ENCODE results near the gene AHCYL1. TPM values are rescaled to one million over a fixed set of nuclear protein-coding genes. Genes with fewer than 3 reads are reported as not detected.

Gene AHCYL1
- total and polyA plus RNA-seq, 2 of the 8 experiments (the other 6 are each of a cell fraction or from before 2014, with no cell fraction given): 64.5 to 95.9 TPM

GRCh38 chr1:110005971-110006370, 21.4 kb downstream of the AHCYL1 start:
- no peak overlapping the region for H3K4me2 ChIP-seq (ENCODE audit: insufficient read depth in 1 of 2, low read depth in 2 of 2, low read length in 2 of 2)
- FAIRE-seq: no peak
- H3K27ac ChIP-seq (ENCODE audit: low read depth, low read length): no peak overlapping the region

More at GRCh38 chr1:110005971-110006370, 21.4 kb downstream of the AHCYL1 start:
- H4K20me1 ChIP-seq (replicated peaks in 1 of 2; ENCODE audit: control insufficient read depth in 1 of 2, insufficient read depth in 2 of 2, low read length in 2 of 2): peaks cover 0 to 3% of the 10 kb centered on the region in 2 experiments
- no peak for TF ChIP-seq POLR2AphosphoS5 (IDR thresholded peaks at IDR 0.05; ENCODE audit: low read depth, low read length)
- TF ChIP-seq ATF2 (IDR thresholded peaks at IDR 0.05; ENCODE audit: low read length): no peak
- no peak for TF ChIP-seq GTF2F1 (IDR thresholded peaks at IDR 0.05; ENCODE audit: borderline replicate concordance, low read depth, low read length)
- no peak for TF ChIP-seq TCF12 (IDR thresholded peaks at IDR 0.05; ENCODE audit: low read depth, low read length)
- TF ChIP-seq BACH1 (IDR thresholded peaks at IDR 0.05; ENCODE audit: low read length): no peak
- TF ChIP-seq MAFK (IDR thresholded peaks at IDR 0.05; ENCODE audit: low read depth, low read length): no peak
- TF ChIP-seq CHD2 (IDR thresholded peaks at IDR 0.05; ENCODE audit: low read length): no peak
- TF ChIP-seq CTCF (IDR thresholded peaks at IDR 0.05; ENCODE audit: control extremely low read depth in 1 of 3, insufficient read depth in 1 of 3, low read depth in 1 of 3, low read length in 3 of 3): no peak
- TF ChIP-seq SP2 (IDR thresholded peaks at IDR 0.05; ENCODE audit: low read length): no peak
- H4K91ac ChIP-seq (replicated peaks; ENCODE audit: insufficient read length, low read length): no peak overlapping the region
- H4K5ac ChIP-seq (ENCODE audit: insufficient read length, low read depth, low read length): no peak overlapping the region
- H2BK20ac ChIP-seq (ENCODE audit: low read length): no peak overlapping the region
- CTCF ChIA-PET (ENCODE audit: partially characterized antibody): interaction anchor here (0.5 to 3.4 kb wide), 6 partner anchors 21 to 232 kb away, joined by 3 to 23 read pairs (median 8); partner anchors contain the start of gene AHCYL1
- peaks cover 9 to 25% (median 19%) of the 10 kb centered on the region in 4 experiments; a peak in 6 of 7 replicates for H3K4me1 ChIP-seq (replicated peaks in 1 of 4; ENCODE audit: control insufficient read depth in 3 of 4, insufficient read depth in 4 of 4, low read length in 3 of 4)
- H2AFZ ChIP-seq (ENCODE audit: low read length): no peak overlapping the region
- POLR2A ChIA-PET (ENCODE audit: partially characterized antibody): interaction anchor here (0.8 to 2.1 kb wide), 3 partner anchors 10 to 113 kb away, joined by 3 to 12 read pairs (median 3); partner anchors contain the start of gene AHCYL1
- H2BK120ac ChIP-seq (replicated peaks; ENCODE audit: low read depth, low read length): no peak overlapping the region
- no peak overlapping the region for H3K18ac ChIP-seq (ENCODE audit: extremely low read depth, low read length)
- H3K23me2 ChIP-seq (ENCODE audit: low read depth, low read length): no peaks in the 10 kb centered on the region
- no peak overlapping the region for H3K9ac ChIP-seq (replicated peaks in 1 of 4; ENCODE audit: extremely low read depth in 1 of 4, low read depth in 3 of 4, low read length in 3 of 4)
- no peaks in the 10 kb centered on the region for H3K27me3 ChIP-seq (replicated peaks in 1 of 4; ENCODE audit: control insufficient read depth in 3 of 4, extremely low read depth in 1 of 4, insufficient read depth in 3 of 4, low read length in 3 of 4)
- H2BK5ac ChIP-seq (ENCODE audit: low read depth, low read length): no peak overlapping the region
- peaks cover 0 to 40% of the 10 kb centered on the region in 2 experiments; a peak in 2 of 4 replicates for H3K79me2 ChIP-seq (ENCODE audit: control insufficient read depth in 1 of 2, insufficient read depth in 2 of 2, low read length in 2 of 2)
- no peak overlapping the region for H3K14ac ChIP-seq (ENCODE audit: insufficient read length)
- H3K56ac ChIP-seq (replicated peaks; ENCODE audit: insufficient read length, low read depth, low read length): no peak overlapping the region
- no peak overlapping the region for H2AK5ac ChIP-seq (ENCODE audit: low read depth, low read length)
- H3K4me3 ChIP-seq (ENCODE audit: extremely low read depth in 1 of 4, insufficient read depth in 2 of 4, low read depth in 3 of 4, low read length in 4 of 4): no peak overlapping the region
- no peak overlapping the region for H3K23ac ChIP-seq (ENCODE audit: insufficient read length)
- H3K4ac ChIP-seq (replicated peaks; ENCODE audit: insufficient read length, low read depth, low read length): no peak overlapping the region
- no peak for DNase-seq (ENCODE audit: low read depth in 1 of 2, low spot score in 2 of 2)
- H3K36me3 ChIP-seq (ENCODE audit: control insufficient read depth in 2 of 4, insufficient read depth in 4 of 4, low read length in 3 of 4): peaks cover 6 to 19% (median 12%) of the 10 kb centered on the region in 4 experiments
- no peak overlapping the region for H2BK12ac ChIP-seq (ENCODE audit: low read depth, low read length)
- H2BK15ac ChIP-seq (ENCODE audit: low read length): no peak overlapping the region
- no peak overlapping the region for H4K8ac ChIP-seq (ENCODE audit: extremely low read depth, insufficient read depth, low read length)
- no peaks in the 10 kb centered on the region; the same call in 1 of the 2 replicates for H3K79me1 ChIP-seq (ENCODE audit: low read depth, low read length)
- H3K9me3 ChIP-seq (ENCODE audit: insufficient read depth in 2 of 2, low read depth in 1 of 2, low read length in 1 of 2): no peaks in the 10 kb centered on the region

Data from H1 (cell line).